Loucy (cell line): ENCODE measurements around the gene IL12B.

Source experiments
- H2AFZ ChIP-seq: fragments of 200-600 bp; sonication (generic); 2 replicates; pipeline ENCODE4 v1.6.0; 2016; ENCODE audit warnings: antibody characterized with exemption, mild to moderate bottlenecking, low read length, moderate library complexity
- H3F3A ChIP-seq: fragments of 200-600 bp; 2 replicates; pipeline ENCODE4 v1.6.0; 2016; ENCODE audit warnings: antibody characterized with exemption, low read depth, mild to moderate bottlenecking
- H3K27me3 ChIP-seq: fragments of 200-600 bp; sonication (generic); 2 replicates; pipeline ENCODE4 v1.6.1; 2014; ENCODE audit warnings: low read length, mild to moderate bottlenecking; ENCODE audit not compliant: insufficient read depth, poor library complexity, severe bottlenecking
- H3K36me3 ChIP-seq: fragments of 200-600 bp; sonication (generic); 2 replicates; pipeline ENCODE4 v1.6.1; 2016; ENCODE audit warnings: low read length; ENCODE audit not compliant: insufficient read depth
- H3K4me1 ChIP-seq: fragments of 200-600 bp; sonication (generic); 2 replicates; pipeline ENCODE4 v1.5.1; 2014; ENCODE audit warnings: low read length, mild to moderate bottlenecking; ENCODE audit not compliant: insufficient read depth, poor library complexity, severe bottlenecking
- H3K4me2 ChIP-seq: fragments of 200-600 bp; sonication (generic); 2 replicates; pipeline ENCODE4 v1.6.0; 2014; ENCODE audit warnings: antibody characterized with exemption, low read length, low read depth, mild to moderate bottlenecking; ENCODE audit not compliant: poor library complexity, severe bottlenecking
- H3K4me3 ChIP-seq: fragments of 200-600 bp; sonication (generic); 2 replicates; pipeline ENCODE4 v1.5.1; 2014; ENCODE audit warnings: low read length, mild to moderate bottlenecking, mixed read lengths; ENCODE audit not compliant: poor library complexity, severe bottlenecking
- H3K79me2 ChIP-seq: fragments of 200-600 bp; sonication (generic); 2 replicates; pipeline ENCODE4 v1.6.1; 2014; ENCODE audit warnings: low read length; ENCODE audit not compliant: insufficient read depth
- H3K9ac ChIP-seq: fragments of 200-600 bp; sonication (generic); 2 replicates; pipeline ENCODE4 v1.6.0; 2014; ENCODE audit warnings: mild to moderate bottlenecking, low read depth, low read length, moderate library complexity; ENCODE audit not compliant: poor library complexity, severe bottlenecking
- H3K9me2 ChIP-seq: fragments of 200-600 bp; sonication (generic); replicated peaks from 2 replicates; pipeline ENCODE4 v1.6.1; 2016; ENCODE audit warnings: low read depth, low read length, mixed read lengths
- H3K9me3 ChIP-seq: fragments of 200-600 bp; sonication (generic); 2 replicates; pipeline ENCODE4 v1.6.1; 2014; ENCODE audit warnings: mild to moderate bottlenecking, antibody characterized with exemption, low read length, low read depth; ENCODE audit not compliant: insufficient read depth
- H4K20me1 ChIP-seq: fragments of 200-600 bp; sonication (generic); 2 replicates; pipeline ENCODE4 v1.6.0; 2014; ENCODE audit warnings: antibody characterized with exemption, low read length, mild to moderate bottlenecking; ENCODE audit not compliant: insufficient read depth, poor library complexity, severe bottlenecking
- CTCF ChIP-seq: fragments of 200-600 bp; sonication (generic); conservative IDR thresholded peaks from 2 replicates; pipeline ENCODE4 v1.5.1; 2014; ENCODE audit warnings: mild to moderate bottlenecking, antibody characterized with exemption, low read length
- EZH2phosphoT487 ChIP-seq: fragments of 200-600 bp; IDR thresholded peaks from 2 replicates; pipeline ENCODE4 v1.6.1; 2018; ENCODE audit warnings: antibody characterized with exemption, mild to moderate bottlenecking, moderate library complexity, borderline replicate concordance

The IL12B gene

GRCh38 chr5:159310511-159310910, 19.8 kb downstream of the IL12B start:
- no peaks in the 10 kb centered on the region for H3F3A ChIP-seq
- no peaks in the 10 kb centered on the region for H3K9me3 ChIP-seq
- no peak overlapping the region for H3K4me3 ChIP-seq
- no peaks in the 10 kb centered on the region for H3K36me3 ChIP-seq
- H4K20me1 ChIP-seq = no peaks in the 10 kb centered on the region
- H3K9me2 ChIP-seq = no peaks in the 10 kb centered on the region
- no peak for TF ChIP-seq EZH2phosphoT487
- TF ChIP-seq CTCF = no peak
- no peak overlapping the region for H3K4me2 ChIP-seq
- no peak overlapping the region for H3K9ac ChIP-seq
- no peak overlapping the region for H2AFZ ChIP-seq
- H3K4me1 ChIP-seq = no peaks in the 10 kb centered on the region
- H3K79me2 ChIP-seq = no peaks in the 10 kb centered on the region
- H3K27me3 ChIP-seq = peaks cover 48% of the 10 kb centered on the region

GRCh38 chr5:159309689-159310433, 20.4 kb downstream of the IL12B start:
- Histone ChIP-seq H4K20me1 (no peaks in the 10 kb centered on the region), H3K9me3 (no peaks in the 10 kb centered on the region), H3K9me2 (no peaks in the 10 kb centered on the region), H3K4me2 (no peak overlapping the region), H3K4me3 (no peak overlapping the region), H3K36me3 (no peaks in the 10 kb centered on the region), H3K79me2 (no peaks in the 10 kb centered on the region), H3F3A (no peaks in the 10 kb centered on the region), H2AFZ (no peak overlapping the region), H3K4me1 (no peaks in the 10 kb centered on the region), H3K9ac (no peak overlapping the region), H3K27me3 (peaks cover 48% of the 10 kb centered on the region)
- TF ChIP-seq EZH2phosphoT487 = no peak
- TF ChIP-seq CTCF = no peak

GRCh38 chr5:159304961-159305595, 25.2 kb downstream of the IL12B start:
- Histone ChIP-seq H3K9ac (no peak overlapping the region), H3K27me3 (peaks cover 22% of the 10 kb centered on the region), H3K4me2 (no peak overlapping the region), H3K9me3 (no peaks in the 10 kb centered on the region), H3K9me2 (no peaks in the 10 kb centered on the region), H3F3A (no peaks in the 10 kb centered on the region), H4K20me1 (no peaks in the 10 kb centered on the region), H2AFZ (no peak overlapping the region), H3K4me3 (no peak overlapping the region), H3K79me2 (no peaks in the 10 kb centered on the region), H3K4me1 (no peaks in the 10 kb centered on the region), H3K36me3 (no peaks in the 10 kb centered on the region)
- TF ChIP-seq CTCF (no peak), EZH2phosphoT487 (no peak)
